ENCODE measurements around the gene DPEP2NB.

DNA sequence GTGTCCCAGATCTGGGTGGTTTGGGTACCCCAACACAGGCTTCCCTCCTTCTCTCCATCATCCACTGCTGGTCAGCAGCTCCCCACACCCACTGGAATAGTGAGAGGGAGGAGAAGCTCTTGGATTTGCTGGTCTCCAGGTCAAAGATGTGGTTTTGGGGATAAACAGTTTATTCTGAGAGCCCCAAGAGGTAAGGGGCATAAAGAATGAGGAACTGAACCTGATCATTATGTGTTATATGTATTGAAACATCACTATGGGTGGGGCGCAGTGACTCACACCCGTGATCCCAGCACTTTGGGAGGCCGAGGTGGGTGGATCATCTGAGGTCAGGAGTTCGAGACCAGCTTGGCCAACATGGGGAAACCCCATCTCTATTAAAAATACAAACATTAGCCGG lies 20.3 kb downstream of the DPEP2NB start:
- no peak for TF ChIP-seq CTCF (IDR thresholded peaks at IDR 0.05)
- TF ChIP-seq POLR2A (IDR thresholded peaks at IDR 0.05): no peak
- no peak for TF ChIP-seq EP300 (IDR thresholded peaks at IDR 0.05)
- no peak for TF ChIP-seq POLR2AphosphoS5 (IDR thresholded peaks at IDR 0.05)
